ENCODE measurements around the gene PLXDC1. TPM values are rescaled to one million over a fixed set of nuclear protein-coding genes. Genes with fewer than 3 reads are reported as not detected.

Gene PLXDC1
- total and polyA plus RNA-seq, 12 donors, result 1.3 to 5.6 (median 3.9) TPM

DNA sequence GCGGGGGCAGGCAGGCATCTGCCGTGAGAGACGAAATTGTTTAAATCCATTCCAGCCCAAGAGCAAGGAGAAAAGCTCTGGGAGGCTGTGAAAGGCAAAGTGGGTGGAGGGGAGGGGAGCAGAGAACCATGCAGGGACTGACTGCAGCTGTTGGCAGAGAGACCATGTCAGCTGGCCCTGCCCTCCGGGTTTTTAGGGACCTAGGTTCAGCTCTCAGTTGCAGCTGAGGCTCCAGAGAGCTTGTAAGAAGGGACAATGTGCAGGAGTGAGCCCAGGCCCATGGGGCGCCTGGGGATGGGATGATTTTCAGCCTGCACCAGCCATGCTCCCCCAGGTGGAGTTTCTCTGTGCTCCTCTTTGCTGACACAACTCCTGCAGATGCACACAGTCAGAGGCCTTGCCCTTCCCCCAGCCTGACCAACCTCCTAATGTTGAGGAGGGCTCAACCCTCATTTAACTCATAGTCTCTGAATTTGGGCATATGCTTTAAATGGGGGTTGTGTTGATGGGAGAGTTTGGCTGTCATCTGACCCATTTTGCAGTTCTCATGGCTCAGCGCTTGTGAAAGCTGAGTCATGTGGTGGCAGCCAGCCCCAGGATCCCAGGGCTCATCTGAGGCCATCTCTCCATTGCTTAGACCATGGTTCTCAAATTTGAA lies 70.9 kb downstream of the PLXDC1 start:
- Histone ChIP-seq H3K4me3 (no peak overlapping the region), H3K27ac (no peak overlapping the region), H3K4me1 (replicated peaks in 1 of 2) (peaks cover 5 to 15% of the 10 kb centered on the region in 2 donors), H3K9me3 (replicated peaks in 1 of 3) (no peaks in the 10 kb centered on the region), H3K36me3 (replicated peaks in 1 of 2) (no peaks in the 10 kb centered on the region), H3K27me3 (no peaks in the 10 kb centered on the region)
- WGBS, 4 donors, result 68 to 80% (median 70%) methylated on average over 5 to 6 of the region's 6 CpGs
- DNase-seq, result peak in 6 of 7 donors; percentile 27 to 62 (median 44)
- TF ChIP-seq, protein P1, sequence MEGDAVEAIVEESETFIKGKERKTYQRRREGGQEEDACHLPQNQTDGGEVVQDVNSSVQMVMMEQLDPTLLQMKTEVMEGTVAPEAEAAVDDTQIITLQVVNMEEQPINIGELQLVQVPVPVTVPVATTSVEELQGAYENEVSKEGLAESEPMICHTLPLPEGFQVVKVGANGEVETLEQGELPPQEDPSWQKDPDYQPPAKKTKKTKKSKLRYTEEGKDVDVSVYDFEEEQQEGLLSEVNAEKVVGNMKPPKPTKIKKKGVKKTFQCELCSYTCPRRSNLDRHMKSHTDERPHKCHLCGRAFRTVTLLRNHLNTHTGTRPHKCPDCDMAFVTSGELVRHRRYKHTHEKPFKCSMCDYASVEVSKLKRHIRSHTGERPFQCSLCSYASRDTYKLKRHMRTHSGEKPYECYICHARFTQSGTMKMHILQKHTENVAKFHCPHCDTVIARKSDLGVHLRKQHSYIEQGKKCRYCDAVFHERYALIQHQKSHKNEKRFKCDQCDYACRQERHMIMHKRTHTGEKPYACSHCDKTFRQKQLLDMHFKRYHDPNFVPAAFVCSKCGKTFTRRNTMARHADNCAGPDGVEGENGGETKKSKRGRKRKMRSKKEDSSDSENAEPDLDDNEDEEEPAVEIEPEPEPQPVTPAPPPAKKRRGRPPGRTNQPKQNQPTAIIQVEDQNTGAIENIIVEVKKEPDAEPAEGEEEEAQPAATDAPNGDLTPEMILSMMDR (IDR thresholded peaks at IDR 0.05), result no peak
- TF ChIP-seq POLR2A (IDR thresholded peaks at IDR 0.05), result no peak
- intact Hi-C loops (cut with DNase I), result no loop called here

DNA sequence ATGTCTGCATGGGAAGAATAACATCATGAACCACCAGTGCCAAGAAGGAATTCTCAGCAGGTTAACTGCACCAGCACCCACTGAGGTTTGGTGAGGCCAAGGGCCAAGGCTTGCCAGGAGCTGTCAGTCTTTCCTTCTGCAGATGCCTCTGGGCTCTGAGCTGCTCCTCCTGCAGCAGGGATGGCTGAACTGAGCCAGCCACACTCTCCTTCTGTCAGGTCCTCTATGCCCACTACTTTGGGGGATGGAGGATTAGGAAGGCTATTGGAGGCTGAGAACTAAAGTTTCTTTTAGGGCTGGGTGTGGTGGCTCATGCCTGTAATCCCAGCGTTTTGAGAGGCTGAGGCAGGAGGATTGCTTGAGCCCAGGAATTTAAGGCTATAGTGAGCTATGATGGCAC lies 71.6 kb downstream of the PLXDC1 start:
- no peak overlapping the region for H3K4me3 ChIP-seq
- no peak for DNase-seq
- H3K27me3 ChIP-seq, result no peaks in the 10 kb centered on the region
- H3K36me3 ChIP-seq (replicated peaks in 1 of 2), result no peaks in the 10 kb centered on the region
- 76 to 92% (median 83%) methylated on average over 1 of the region's 1 CpG for WGBS, 4 donors
- intact Hi-C loops (cut with DNase I), result loop anchor here in 1 of 2 donors (10.0 kb wide), 1 partner anchor 55 kb away; no protein-coding TSS in a partner anchor
- no peak overlapping the region for H3K27ac ChIP-seq
- H3K9me3 ChIP-seq (replicated peaks in 1 of 3), result no peaks in the 10 kb centered on the region
- TF ChIP-seq POLR2A (IDR thresholded peaks at IDR 0.05), result no peak
- TF ChIP-seq, protein P1 (IDR thresholded peaks at IDR 0.05), result no peak
- peaks cover 5 to 15% of the 10 kb centered on the region in 2 donors for H3K4me1 ChIP-seq (replicated peaks in 1 of 2)

DNA sequence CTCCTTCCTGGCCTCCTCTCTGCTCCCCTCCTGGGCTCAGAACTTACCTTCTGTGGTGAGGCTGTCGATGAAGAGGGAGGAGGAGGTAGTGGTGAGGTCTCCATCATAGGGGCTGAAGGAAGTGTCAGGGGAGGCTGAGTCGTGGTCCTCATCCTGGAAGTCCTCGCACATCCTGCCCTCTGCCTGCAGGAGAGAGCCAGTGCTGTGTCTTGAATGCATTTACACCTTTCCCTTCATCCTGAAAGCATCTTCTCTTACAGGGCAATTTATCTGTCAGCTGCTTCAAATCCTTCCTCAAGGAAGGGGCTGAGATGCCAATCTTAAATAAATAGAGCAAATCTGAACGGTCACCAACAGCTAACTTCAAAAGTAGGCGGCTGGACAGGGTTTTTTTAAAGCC lies 73.6 kb downstream of the PLXDC1 start:
- no peaks in the 10 kb centered on the region for H3K27me3 ChIP-seq
- H3K36me3 ChIP-seq (replicated peaks in 1 of 2), result no peaks in the 10 kb centered on the region
- no peak for DNase-seq
- TF ChIP-seq, protein P1 (IDR thresholded peaks at IDR 0.05), result no peak
- TF ChIP-seq POLR2A (IDR thresholded peaks at IDR 0.05), result no peak
- H3K4me3 ChIP-seq, result no peak overlapping the region
- H3K9me3 ChIP-seq (replicated peaks in 1 of 3), result no peaks in the 10 kb centered on the region
- WGBS, 4 donors, result 58 to 88% (median 81%) methylated on average over 4 to 5 of the region's 5 CpGs
- peaks cover 5 to 9% of the 10 kb centered on the region in 2 donors for H3K4me1 ChIP-seq (replicated peaks in 1 of 2)
- H3K27ac ChIP-seq, result no peak overlapping the region
- intact Hi-C loops (cut with DNase I), result loop anchor here in 1 of 2 donors (10.0 kb wide), 1 partner anchor 57 kb away; no protein-coding TSS in a partner anchor

DNA sequence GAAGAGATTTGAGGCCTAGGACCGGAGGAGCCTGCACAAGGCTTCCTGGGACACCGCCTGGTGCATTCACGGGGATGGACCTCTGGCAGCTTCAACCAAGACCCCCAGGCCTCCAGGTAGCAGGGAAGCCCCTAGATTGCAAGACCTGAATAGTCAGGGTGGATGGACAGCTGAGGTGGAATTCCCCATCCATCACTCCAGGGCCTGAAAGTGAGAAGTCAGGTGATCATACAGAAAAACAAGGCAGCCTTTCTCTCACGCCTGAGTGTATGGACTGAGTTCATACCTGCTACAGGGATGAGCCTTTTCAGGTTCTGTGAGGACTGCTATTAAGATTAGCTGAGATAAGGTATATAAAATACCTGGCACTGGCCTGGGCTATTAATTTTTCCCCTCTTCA lies 74.2 kb downstream of the PLXDC1 start:
- peaks cover 5 to 9% of the 10 kb centered on the region in 2 donors for H3K4me1 ChIP-seq (replicated peaks in 1 of 2)
- H3K4me3 ChIP-seq, result no peak overlapping the region
- DNase-seq, result no peak
- intact Hi-C loops (cut with DNase I), result loop anchor here in 1 of 2 donors (10.0 kb wide), 1 partner anchor 58 kb away; no protein-coding TSS in a partner anchor
- no peak overlapping the region for H3K27ac ChIP-seq
- WGBS, 4 donors, result 94 to 98% (median 97%) methylated on average over 4 of the region's 4 CpGs
- H3K27me3 ChIP-seq, result no peaks in the 10 kb centered on the region
- TF ChIP-seq, protein P1 (IDR thresholded peaks at IDR 0.05), result no peak
- no peak for TF ChIP-seq POLR2A (IDR thresholded peaks at IDR 0.05)
- H3K9me3 ChIP-seq (replicated peaks in 1 of 3), result no peaks in the 10 kb centered on the region
- no peaks in the 10 kb centered on the region for H3K36me3 ChIP-seq (replicated peaks in 1 of 2)

All from adrenal gland (tissue), 12 donors.